ENCODE data around the gene DSCAM.

- TF ChIP-seq, protein P1, sequence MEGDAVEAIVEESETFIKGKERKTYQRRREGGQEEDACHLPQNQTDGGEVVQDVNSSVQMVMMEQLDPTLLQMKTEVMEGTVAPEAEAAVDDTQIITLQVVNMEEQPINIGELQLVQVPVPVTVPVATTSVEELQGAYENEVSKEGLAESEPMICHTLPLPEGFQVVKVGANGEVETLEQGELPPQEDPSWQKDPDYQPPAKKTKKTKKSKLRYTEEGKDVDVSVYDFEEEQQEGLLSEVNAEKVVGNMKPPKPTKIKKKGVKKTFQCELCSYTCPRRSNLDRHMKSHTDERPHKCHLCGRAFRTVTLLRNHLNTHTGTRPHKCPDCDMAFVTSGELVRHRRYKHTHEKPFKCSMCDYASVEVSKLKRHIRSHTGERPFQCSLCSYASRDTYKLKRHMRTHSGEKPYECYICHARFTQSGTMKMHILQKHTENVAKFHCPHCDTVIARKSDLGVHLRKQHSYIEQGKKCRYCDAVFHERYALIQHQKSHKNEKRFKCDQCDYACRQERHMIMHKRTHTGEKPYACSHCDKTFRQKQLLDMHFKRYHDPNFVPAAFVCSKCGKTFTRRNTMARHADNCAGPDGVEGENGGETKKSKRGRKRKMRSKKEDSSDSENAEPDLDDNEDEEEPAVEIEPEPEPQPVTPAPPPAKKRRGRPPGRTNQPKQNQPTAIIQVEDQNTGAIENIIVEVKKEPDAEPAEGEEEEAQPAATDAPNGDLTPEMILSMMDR (IDR thresholded peaks at IDR 0.05 in 8 of 11, conservative IDR thresholded peaks at IDR 0.05 in 3 of 11) = no peak
- no peak for TF ChIP-seq POLR2A (IDR thresholded peaks at IDR 0.05)
- no peak for TF ChIP-seq POLR2AphosphoS5 (IDR thresholded peaks at IDR 0.05)
These were observed 194.5 kb downstream of the DSCAM start for GRCh38 chr21:40652436-40652835.

Measured in spleen (tissue), 7 donors.